Karpas-422 (cell line): ENCODE data around the gene ANK2. TPM values are rescaled to one million over a fixed set of nuclear protein-coding genes. Genes with fewer than 3 reads are reported as not detected.

ENCODE experiments used
- DNase-seq: peaks from one replicate; pipeline ENCODE4 v3.0.0-alpha.2; 2015
- H2AFZ ChIP-seq: fragments of 200-600 bp; sonication (generic); 2 replicates; pipeline ENCODE4 v1.6.1; 2014; ENCODE audit warnings: antibody characterized with exemption, low read length, mixed read lengths
- H3K27ac ChIP-seq: fragments of 200-600 bp; sonication (generic); 2 replicates; pipeline ENCODE4 v1.5.1; 2014; ENCODE audit warnings: mild to moderate bottlenecking, low read length, moderate library complexity
- H3K27me3 ChIP-seq: fragments of 200-600 bp; sonication (generic); 2 replicates; pipeline ENCODE4 v1.6.1; 2014; ENCODE audit warnings: low read length, mixed read lengths
- H3K36me3 ChIP-seq: fragments of 200-600 bp; sonication (generic); 2 replicates; pipeline ENCODE4 v1.6.1; 2014; ENCODE audit warnings: low read length, mixed read lengths; ENCODE audit not compliant: insufficient read depth
- H3K4me1 ChIP-seq: fragments of 200-600 bp; sonication (generic); 2 replicates; pipeline ENCODE4 v1.6.1; 2014; ENCODE audit warnings: mild to moderate bottlenecking, low read length, mixed read lengths
- H3K4me2 ChIP-seq: fragments of 200-600 bp; sonication (generic); 2 replicates; pipeline ENCODE4 v1.6.1; 2014; ENCODE audit warnings: low read length, low read depth, mild to moderate bottlenecking; ENCODE audit not compliant: poor library complexity, severe bottlenecking
- H3K4me3 ChIP-seq: fragments of 200-600 bp; sonication (generic); 2 replicates; pipeline ENCODE4 v1.5.1; 2014; ENCODE audit warnings: mild to moderate bottlenecking, antibody characterized with exemption, low read length, mixed read lengths
- H3K79me2 ChIP-seq: fragments of 200-600 bp; sonication (generic); 2 replicates; pipeline ENCODE4 v1.6.1; 2014; ENCODE audit warnings: mild to moderate bottlenecking, low read length, mixed read lengths
- H3K9ac ChIP-seq: fragments of 200-600 bp; sonication (generic); 2 replicates; pipeline ENCODE4 v1.6.0; 2014; ENCODE audit warnings: low read length
- H3K9me2 ChIP-seq: fragments of 200-600 bp; sonication (generic), shearing (Covaris generic); replicated peaks from 2 replicates; pipeline ENCODE4 v1.6.0; 2014; ENCODE audit warnings: mild to moderate bottlenecking, low read length, moderate library complexity; ENCODE audit not compliant: insufficient read depth
- H3K9me3 ChIP-seq: fragments of 300-700, 200-600 bp; sonication (generic); 2 replicates; pipeline ENCODE4 v1.6.1; 2014; ENCODE audit warnings: low read length, mixed read lengths
- H4K20me1 ChIP-seq: fragments of 200-600 bp; sonication (generic); 2 replicates; pipeline ENCODE4 v1.6.1; 2014; ENCODE audit warnings: mild to moderate bottlenecking, antibody characterized with exemption, low read length, low read depth; ENCODE audit not compliant: insufficient read depth
- total RNA-seq: library from RNA; depleted of rRNA; stranded (reverse); fragments of >200 nt; shearing (Covaris generic); gene quantifications from 2 replicates; pipeline ENCODE4 v1.2.3, GENCODE V29; 2014; ENCODE audit warnings: low replicate concordance

The ANK2 gene
- total RNA-seq, 1 experiment from 2014 or later: 3.1 TPM

DNA sequence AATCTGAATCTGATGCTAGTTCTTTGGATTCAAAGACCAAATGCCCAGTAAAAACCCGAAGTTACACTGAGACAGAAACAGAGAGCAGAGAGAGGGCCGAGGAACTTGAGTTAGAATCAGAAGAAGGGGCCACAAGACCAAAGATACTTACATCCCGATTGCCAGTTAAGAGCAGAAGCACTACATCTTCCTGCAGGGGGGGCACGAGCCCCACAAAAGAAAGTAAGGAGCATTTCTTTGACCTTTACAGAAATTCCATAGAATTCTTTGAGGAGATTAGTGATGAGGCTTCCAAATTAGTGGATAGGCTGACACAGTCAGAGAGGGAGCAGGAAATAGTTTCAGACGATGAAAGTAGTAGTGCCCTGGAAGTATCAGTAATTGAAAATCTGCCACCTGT lies 309.3 kb downstream of the ANK2 start:
- Histone ChIP-seq H3K4me2 (no peak overlapping the region), H3K27me3 (no peaks in the 10 kb centered on the region; the same call in 1 of the 2 replicates), H3K27ac (no peak overlapping the region), H3K9me2 (no peaks in the 10 kb centered on the region), H3K9ac (no peak overlapping the region), H3K4me1 (peaks cover 27% of the 10 kb centered on the region), H3K4me3 (no peak overlapping the region), H3K36me3 (no peaks in the 10 kb centered on the region), H3K9me3 (no peaks in the 10 kb centered on the region), H2AFZ (no peak overlapping the region), H4K20me1 (peaks cover 4% of the 10 kb centered on the region; the same call in 1 of the 2 replicates), H3K79me2 (no peaks in the 10 kb centered on the region)
- peak; percentile 57 for DNase-seq

GRCh38 chr4:113365377-113365776 lies 315.9 kb downstream of the ANK2 start:
- Histone ChIP-seq H3K9me2 (no peaks in the 10 kb centered on the region), H3K4me3 (no peak overlapping the region), H3K4me2 (no peak overlapping the region), H3K4me1 (no peaks in the 10 kb centered on the region), H3K9ac (no peak overlapping the region), H4K20me1 (no peaks in the 10 kb centered on the region), H2AFZ (no peak overlapping the region), H3K79me2 (no peaks in the 10 kb centered on the region), H3K36me3 (no peaks in the 10 kb centered on the region), H3K9me3 (no peaks in the 10 kb centered on the region), H3K27me3 (no peaks in the 10 kb centered on the region), H3K27ac (no peak overlapping the region)
- DNase-seq: no peak

GRCh38 chr4:113368056-113368455 lies 318.6 kb downstream of the ANK2 start:
- Histone ChIP-seq H3K4me1 (no peaks in the 10 kb centered on the region), H3K79me2 (no peaks in the 10 kb centered on the region), H3K36me3 (no peaks in the 10 kb centered on the region), H3K27me3 (no peaks in the 10 kb centered on the region), H3K9me2 (no peaks in the 10 kb centered on the region), H3K27ac (no peak overlapping the region), H3K4me3 (no peak overlapping the region), H3K4me2 (no peak overlapping the region), H3K9ac (no peak overlapping the region), H2AFZ (no peak overlapping the region), H3K9me3 (no peaks in the 10 kb centered on the region), H4K20me1 (no peaks in the 10 kb centered on the region)
- DNase-seq: no peak

- Histone ChIP-seq H3K27ac (no peak overlapping the region), H3K9ac (no peak overlapping the region), H3K9me2 (no peaks in the 10 kb centered on the region), H3K4me3 (no peak overlapping the region), H3K27me3 (no peaks in the 10 kb centered on the region), H3K4me2 (no peak overlapping the region), H3K9me3 (no peaks in the 10 kb centered on the region), H4K20me1 (no peaks in the 10 kb centered on the region), H3K79me2 (no peaks in the 10 kb centered on the region), H3K36me3 (no peaks in the 10 kb centered on the region), H2AFZ (no peak overlapping the region), H3K4me1 (no peaks in the 10 kb centered on the region)
- no peak for DNase-seq
These were observed 321.7 kb downstream of the ANK2 start for GRCh38 chr4:113371111-113371510.

- no peak overlapping the region for H3K4me2 ChIP-seq
- H4K20me1 ChIP-seq: no peaks in the 10 kb centered on the region
- H3K9ac ChIP-seq: no peak overlapping the region
- H3K4me3 ChIP-seq: no peak overlapping the region
- DNase-seq: no peak
- H3K27me3 ChIP-seq: no peaks in the 10 kb centered on the region
- no peak overlapping the region for H3K27ac ChIP-seq
- H3K9me3 ChIP-seq: no peaks in the 10 kb centered on the region
- H3K9me2 ChIP-seq: no peaks in the 10 kb centered on the region
- no peaks in the 10 kb centered on the region for H3K79me2 ChIP-seq
- no peaks in the 10 kb centered on the region for H3K36me3 ChIP-seq
- no peak overlapping the region for H2AFZ ChIP-seq
- no peaks in the 10 kb centered on the region for H3K4me1 ChIP-seq
These were observed 326.7 kb downstream of the ANK2 start for GRCh38 chr4:113375964-113376666.

DNA sequence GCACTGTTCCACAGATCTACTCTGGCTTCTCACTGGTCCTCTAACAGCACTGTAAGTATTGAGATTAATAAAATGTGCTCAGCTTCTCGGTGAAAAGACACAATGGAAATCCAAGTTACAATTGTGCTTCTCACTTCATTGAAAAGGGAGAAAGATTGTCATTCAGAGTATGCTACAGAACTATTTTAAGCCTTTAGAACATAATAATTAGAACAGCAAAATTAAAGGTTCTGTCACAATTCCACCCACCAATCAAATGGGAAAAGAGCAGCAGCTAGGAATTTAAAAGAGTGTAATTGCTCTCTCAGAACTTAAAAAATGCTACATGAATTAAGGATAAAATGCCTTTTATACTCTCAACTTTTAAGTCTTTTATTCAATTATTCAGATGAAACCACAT lies 329.4 kb downstream of the ANK2 start:
- Histone ChIP-seq H3K36me3 (no peaks in the 10 kb centered on the region), H3K79me2 (no peaks in the 10 kb centered on the region), H3K9ac (no peak overlapping the region), H3K27me3 (no peaks in the 10 kb centered on the region), H3K4me2 (no peak overlapping the region), H3K4me1 (no peaks in the 10 kb centered on the region), H3K4me3 (no peak overlapping the region), H4K20me1 (no peaks in the 10 kb centered on the region), H2AFZ (no peak overlapping the region), H3K9me3 (no peaks in the 10 kb centered on the region), H3K9me2 (no peaks in the 10 kb centered on the region), H3K27ac (no peak overlapping the region)
- no peak for DNase-seq

GRCh38 chr4:113382704-113383103 lies 333.3 kb downstream of the ANK2 start:
- no peak overlapping the region for H2AFZ ChIP-seq
- no peak overlapping the region for H3K9ac ChIP-seq
- H4K20me1 ChIP-seq: no peaks in the 10 kb centered on the region
- H3K9me2 ChIP-seq: no peaks in the 10 kb centered on the region
- no peak overlapping the region for H3K4me2 ChIP-seq
- no peak overlapping the region for H3K27ac ChIP-seq
- H3K4me3 ChIP-seq: no peak overlapping the region
- H3K79me2 ChIP-seq: no peaks in the 10 kb centered on the region
- no peaks in the 10 kb centered on the region for H3K9me3 ChIP-seq
- no peak for DNase-seq
- no peaks in the 10 kb centered on the region for H3K36me3 ChIP-seq
- H3K4me1 ChIP-seq: no peaks in the 10 kb centered on the region
- H3K27me3 ChIP-seq: no peaks in the 10 kb centered on the region

GRCh38 chr4:113383111-113383785 lies 333.8 kb downstream of the ANK2 start:
- Histone ChIP-seq H3K27me3 (no peaks in the 10 kb centered on the region), H2AFZ (no peak overlapping the region), H3K79me2 (no peaks in the 10 kb centered on the region), H3K9ac (no peak overlapping the region), H3K9me3 (no peaks in the 10 kb centered on the region), H3K4me2 (no peak overlapping the region), H3K36me3 (no peaks in the 10 kb centered on the region), H3K4me3 (no peak overlapping the region), H3K4me1 (no peaks in the 10 kb centered on the region), H3K9me2 (no peaks in the 10 kb centered on the region), H4K20me1 (no peaks in the 10 kb centered on the region), H3K27ac (no peak overlapping the region)
- no peak for DNase-seq
